IMR-90 (cell line): ENCODE data around the gene VDAC1. TPM values are rescaled to one million over a fixed set of nuclear protein-coding genes. Genes with fewer than 3 reads are reported as not detected.

Experiments
- ATAC-seq: fragments of 200-7000 bp; cut with Tn5 transposase; 2 replicates; pipeline ENCODE4 v1.9.1; 2020; ENCODE audit warnings: low read depth, mild to moderate bottlenecking, moderate library complexity
- BruUV-seq: library from RNA; stranded (reverse); fragments of 400-500 nt; replicated peaks from 2 replicates; lab custom pipeline; 2021; lab: Mats Ljungman, UMichigan
- CTCF ChIA-PET: fragments of 300-600 bp; formaldehyde crosslinking; extraction: SDS; loops from one replicate; lab custom pipeline; 2021; ENCODE audit warnings: antibody characterized with exemption; lab: Yijun Ruan, JAX
- POLR2A ChIA-PET: fragments of 300-600 bp; sonication (Branson Sonifier 250); formaldehyde crosslinking; loops from one replicate; lab custom pipeline; 2022; ENCODE audit warnings: antibody characterized with exemption; ENCODE audit not compliant: unreplicated experiment; lab: Charles Lee
- DNase-seq: peaks from one replicate; pipeline ENCODE4 v3.0.0; 2013
- H2AFZ ChIP-seq: replicated peaks from 2 replicates; pipeline ENCODE3; 2013; ENCODE audit warnings: low read length, mild to moderate bottlenecking; ENCODE audit not compliant: poor library complexity
- H2AK5ac ChIP-seq: 2 replicates; pipeline ENCODE4 v1.6.1; 2013; ENCODE audit warnings: low read depth, low read length, inconsistent platforms
- H2AK9ac ChIP-seq: replicated peaks from 2 replicates; pipeline ENCODE3; 2013; ENCODE audit warnings: mild to moderate bottlenecking, low read depth, low read length, moderate library complexity; ENCODE audit not compliant: poor library complexity
- H2BK120ac ChIP-seq: 2 replicates; pipeline ENCODE4 v1.6.1; 2013; ENCODE audit warnings: low read depth, low read length, inconsistent platforms
- H2BK15ac ChIP-seq: 3 replicates; pipeline ENCODE4 v1.6.1; 2013; ENCODE audit warnings: low read depth, low read length, inconsistent platforms
- H2BK20ac ChIP-seq: 2 replicates; pipeline ENCODE4 v1.6.1; 2013; ENCODE audit warnings: low read depth, mild to moderate bottlenecking, inconsistent platforms, low read length, moderate library complexity
- H2BK5ac ChIP-seq: 2 replicates; pipeline ENCODE4 v1.6.1; 2013; ENCODE audit warnings: mild to moderate bottlenecking, low read depth, low read length, inconsistent platforms; ENCODE audit not compliant: poor library complexity, severe bottlenecking
- H3K14ac ChIP-seq: replicated peaks from 2 replicates; pipeline ENCODE4 v1.6.1; 2013; ENCODE audit warnings: low read depth, low read length, inconsistent platforms
- H3K18ac ChIP-seq: 2 replicates; pipeline ENCODE4 v1.6.1; 2013; ENCODE audit warnings: low read depth, low read length, control low read depth
- H3K23ac ChIP-seq: 2 replicates; pipeline ENCODE4 v1.6.1; 2013; ENCODE audit warnings: low read depth, low read length, inconsistent platforms
- H3K27ac ChIP-seq: 2 replicates; pipeline ENCODE4 v1.5.1; 2013; ENCODE audit warnings: mild to moderate bottlenecking, control low read depth, low read length; ENCODE audit not compliant: insufficient read depth
- H3K27me3 ChIP-seq: 2 replicates; pipeline ENCODE4 v1.6.1; 2013; ENCODE audit warnings: low read length; ENCODE audit not compliant: control insufficient read depth, insufficient read depth
- H3K36me3 ChIP-seq: 2 replicates; pipeline ENCODE4 v1.6.1; 2013; ENCODE audit warnings: low read length, mixed read lengths; ENCODE audit not compliant: control insufficient read depth, insufficient read depth
- H3K4ac ChIP-seq: 2 replicates; pipeline ENCODE4 v1.6.1; 2013; ENCODE audit warnings: low read depth, low read length, inconsistent platforms
- H3K4me1 ChIP-seq: 2 replicates; pipeline ENCODE4 v1.6.1; 2013; ENCODE audit warnings: low read length, mixed read lengths; ENCODE audit not compliant: control insufficient read depth, insufficient read depth
- H3K4me2 ChIP-seq: 2 replicates; pipeline ENCODE4 v1.6.1; 2013; ENCODE audit warnings: low read depth, mild to moderate bottlenecking, control low read depth, low read length, moderate library complexity
- H3K4me3 ChIP-seq: 2 replicates; pipeline ENCODE4 v1.5.1; 2013; ENCODE audit warnings: low read depth, mild to moderate bottlenecking, control low read depth, low read length, moderate library complexity; ENCODE audit not compliant: insufficient read depth
- H3K56ac ChIP-seq: 2 replicates; pipeline ENCODE4 v1.6.1; 2013; ENCODE audit warnings: low read length, inconsistent platforms; ENCODE audit not compliant: insufficient read depth; ENCODE audit errors: extremely low read depth
- H3K79me1 ChIP-seq, 2 experiments: 2 replicates each; pipeline ENCODE4 v1.6.1; 2013; ENCODE audit warnings: low read length in 2 of 2, inconsistent platforms in 1 of 2, low read depth in 1 of 2
- H3K9ac ChIP-seq: 2 replicates; pipeline ENCODE4 v1.6.1; 2013; ENCODE audit warnings: low read depth, low read length, control low read depth
- H3K9me1 ChIP-seq: 2 replicates; pipeline ENCODE4 v1.6.1; 2013; ENCODE audit warnings: low read length, inconsistent platforms; ENCODE audit not compliant: insufficient read depth
- H3K9me3 ChIP-seq: 2 replicates; pipeline ENCODE4 v1.6.1; 2013; ENCODE audit warnings: low read length; ENCODE audit not compliant: control insufficient read depth, insufficient read depth
- H4K20me1 ChIP-seq: 2 replicates; pipeline ENCODE4 v1.6.1; 2013; ENCODE audit warnings: low read length, inconsistent platforms; ENCODE audit not compliant: insufficient read depth
- H4K5ac ChIP-seq: 2 replicates; pipeline ENCODE4 v1.6.1; 2013; ENCODE audit warnings: mild to moderate bottlenecking, low read depth, low read length, control low read depth
- H4K8ac ChIP-seq, 2 experiments: 2 replicates each; pipeline ENCODE4 v1.6.1; 2013; ENCODE audit warnings: low read depth in 2 of 2, low read length in 2 of 2, control low read depth in 1 of 2, inconsistent platforms in 1 of 2
- H4K91ac ChIP-seq: 2 replicates; pipeline ENCODE4 v1.6.1; 2013; ENCODE audit warnings: low read depth, low read length, inconsistent platforms; ENCODE audit not compliant: insufficient read depth
- CEBPB ChIP-seq: IDR thresholded peaks from 2 replicates; pipeline ENCODE4 v1.6.1; 2012; ENCODE audit warnings: low read depth, low read length, improper control_type of control experiment
- CHD1 ChIP-seq: IDR thresholded peaks from 2 replicates; pipeline ENCODE4 v1.6.1; 2012; ENCODE audit warnings: low read depth, low read length, improper control_type of control experiment
- CTCF ChIP-seq: conservative IDR thresholded peaks from 2 replicates; pipeline ENCODE4 v1.5.1; 2012; ENCODE audit warnings: mild to moderate bottlenecking, low read depth, low read length, improper control_type of control experiment
- FOS ChIP-seq: fragments of 150-350 bp; IDR thresholded peaks from 2 replicates; pipeline ENCODE4 v1.6.1; 2016; ENCODE audit warnings: low read depth, low read length
- MAFK ChIP-seq: IDR thresholded peaks from 2 replicates; pipeline ENCODE4 v1.6.1; 2012; ENCODE audit warnings: low read depth, low read length, improper control_type of control experiment
- NFE2L2 ChIP-seq: fragments of 150-350 bp; IDR thresholded peaks from 2 replicates; pipeline ENCODE4 v1.6.1; 2016; ENCODE audit warnings: low read depth, mild to moderate bottlenecking, low read length
- POLR2A ChIP-seq: IDR thresholded peaks from 2 replicates; pipeline ENCODE4 v1.6.1; 2012; ENCODE audit warnings: mild to moderate bottlenecking, low read depth, low read length
- RAD21 ChIP-seq: IDR thresholded peaks from 2 replicates; pipeline ENCODE4 v1.6.1; 2012; ENCODE audit warnings: low read length, improper control_type of control experiment
- RCOR1 ChIP-seq: IDR thresholded peaks from 2 replicates; pipeline ENCODE4 v1.6.1; 2012; ENCODE audit warnings: mild to moderate bottlenecking, low read length, improper control_type of control experiment; ENCODE audit not compliant: insufficient replicate concordance
- SMC3 ChIP-seq: fragments of 150-350 bp; IDR thresholded peaks from 2 replicates; pipeline ENCODE4 v1.6.1; 2016; ENCODE audit warnings: low read depth, mild to moderate bottlenecking, antibody characterized with exemption, low read length, moderate library complexity
- USF2 ChIP-seq: fragments of 150-350 bp; IDR thresholded peaks from 2 replicates; pipeline ENCODE4 v1.6.1; 2017; ENCODE audit warnings: mild to moderate bottlenecking, antibody characterized with exemption, low read length, low read depth
- WGBS, 2 experiments: methylation state at CpG; one replicate each; pipeline versions ENCODE4 v1.1.5 to v1.1.7; 2013; ENCODE audit warnings: missing lambda C conversion rate in 2 of 2; ENCODE audit not compliant: insufficient read length in 1 of 2; ENCODE audit errors: extremely low coverage in 2 of 2; 5-methylcytosine and 5-hydroxymethylcytosine counted together
- dilution Hi-C: fragments of 300-500 bp; cut with HindIII; formaldehyde crosslinking; loops from one replicate; pipeline ENCODE4 v1.14.3; 2018; ENCODE audit warnings: low sequenced_read_pairs; ENCODE audit not compliant: unreplicated experiment
- in situ Hi-C: fragments of 300-500 bp; cut with MboI; formaldehyde crosslinking; loops from 3 replicates; pipeline ENCODE4 v1.14.3; 2019; ENCODE audit warnings: low sequenced_read_pairs, inconsistent platforms, mixed read lengths
- intact Hi-C: fragments of 100-400 bp; cut with micrococcal nuclease; formaldehyde crosslinking; loops from 2 replicates; pipeline ENCODE4 v1.10.0; 2022
- polyA plus RNA-seq, 3 experiments: library from polyadenylated mRNA; depleted of rRNA; stranded (reverse); fragments of >200 nt; gene quantifications; 2 replicates each; pipeline ENCODE4 v1.2.3, GENCODE V29; 2012; ENCODE audit warnings: low replicate concordance in 1 of 3
- total RNA-seq: library from RNA; depleted of rRNA; stranded (reverse); fragments of >200 nt; gene quantifications from 2 replicates; pipeline ENCODE4 v1.2.3, GENCODE V29; 2012

Gene VDAC1
- total and polyA plus RNA-seq, 2 of the 4 experiments (the other 2 are of a cell fraction) = 289 to 365 TPM

- Histone ChIP-seq H2AK9ac (no peak overlapping the region), H4K5ac (no peak overlapping the region), H2BK15ac (no peak overlapping the region), H3K23ac (no peak overlapping the region), H3K79me1 (peaks cover 20 to 89% of the 10 kb centered on the region in 2 experiments), H3K4me1 (peaks cover 34% of the 10 kb centered on the region), H3K18ac (no peak overlapping the region), H2BK5ac (no peak overlapping the region), H3K14ac (no peak overlapping the region), H2BK120ac (no peak overlapping the region), H2AK5ac (no peak overlapping the region), H3K4ac (no peak overlapping the region), H3K4me3 (no peak overlapping the region), H2AFZ (no peak overlapping the region), H3K9ac (no peak overlapping the region), H3K56ac (no peak overlapping the region), H3K27ac (no peak overlapping the region), H2BK20ac (no peak overlapping the region), H3K9me1 (peaks cover 47% of the 10 kb centered on the region), H3K36me3 (peaks cover 17% of the 10 kb centered on the region), H4K91ac (no peak overlapping the region), H3K9me3 (no peaks in the 10 kb centered on the region), H4K8ac (no peak overlapping the region), H4K20me1 (peaks cover 94% of the 10 kb centered on the region), H3K27me3 (no peaks in the 10 kb centered on the region), H3K4me2 (no peak overlapping the region)
- in situ Hi-C loops (no loop called here), dilution Hi-C loops (no loop called here), intact Hi-C loops (loop anchor here (5.0 kb wide), 1 partner anchor 827 kb away; no protein-coding TSS in a partner anchor)
- POLR2A ChIA-PET = no interaction called here
- no peak for TF ChIP-seq RAD21
- no peak for TF ChIP-seq CTCF
- no peak for TF ChIP-seq MAFK
- TF ChIP-seq CHD1 = no peak
- TF ChIP-seq USF2 = no peak
- no peak for TF ChIP-seq SMC3
- TF ChIP-seq CEBPB = no peak
- TF ChIP-seq RCOR1 = no peak
- no peak for TF ChIP-seq NFE2L2
- no peak for TF ChIP-seq POLR2A
- TF ChIP-seq FOS = no peak
- BruUV-seq = no TSS peak
- DNase-seq = no peak
- no peak for ATAC-seq
- WGBS, 2 experiments = 80% methylated on average over 2 of the region's 9 CpGs; no CpG with 5 or more reads in 1 of the 2 experiments
- CTCF ChIA-PET = no interaction called here
Observed at GRCh38 chr5:133994297-133994989, 10.3 kb downstream of the VDAC1 start.
